ELR (cell line): ENCODE measurements around the gene NKAIN2.

Source experiments
- DNase-seq: peaks from one replicate; pipeline ENCODE4 v3.0.0-alpha.2; 2015; ENCODE audit warnings: low read depth

The NKAIN2 gene

GRCh38 chr6:124757560-124757959 lies 953.9 kb downstream of the NKAIN2 start:
- no peak for DNase-seq

- DNase-seq = no peak
These were observed 955.0 kb downstream of the NKAIN2 start for GRCh38 chr6:124758663-124759062.

- DNase-seq = no peak
These were observed 961.6 kb downstream of the NKAIN2 start for GRCh38 chr6:124765280-124765679.

- no peak for DNase-seq
These were observed 964.6 kb downstream of the NKAIN2 start for GRCh38 chr6:124768224-124768623.

GRCh38 chr6:124769811-124770544 lies 966.3 kb downstream of the NKAIN2 start:
- no peak for DNase-seq

GRCh38 chr6:124770784-124771183 lies 967.1 kb downstream of the NKAIN2 start:
- DNase-seq = no peak

GRCh38 chr6:124772733-124773319 lies 969.2 kb downstream of the NKAIN2 start:
- DNase-seq = no peak

- no peak for DNase-seq
These were observed 971.5 kb downstream of the NKAIN2 start for GRCh38 chr6:124775121-124775520.

GRCh38 chr6:124777863-124778262 lies 974.2 kb downstream of the NKAIN2 start:
- no peak for DNase-seq

GRCh38 chr6:124780623-124781022 lies 977.0 kb downstream of the NKAIN2 start:
- DNase-seq = no peak

GRCh38 chr6:124783344-124783743 lies 979.7 kb downstream of the NKAIN2 start:
- no peak for DNase-seq

GRCh38 chr6:124791156-124791555 lies 987.5 kb downstream of the NKAIN2 start:
- DNase-seq = no peak

- DNase-seq = no peak
These were observed 988.7 kb downstream of the NKAIN2 start for GRCh38 chr6:124792386-124792785.

- DNase-seq = no peak
These were observed 989.7 kb downstream of the NKAIN2 start for GRCh38 chr6:124793398-124793797.

- peak; percentile 8 for DNase-seq
These were observed 992.2 kb downstream of the NKAIN2 start for GRCh38 chr6:124795643-124796463.

GRCh38 chr6:124796464-124796970 lies 992.9 kb downstream of the NKAIN2 start:
- no peak for DNase-seq

- DNase-seq = no peak
These were observed 993.6 kb downstream of the NKAIN2 start for GRCh38 chr6:124797224-124797623.

- no peak for DNase-seq
These were observed 995.4 kb downstream of the NKAIN2 start for GRCh38 chr6:124798942-124799496.

GRCh38 chr6:124799638-124800037 lies 996.0 kb downstream of the NKAIN2 start:
- DNase-seq = no peak

GRCh38 chr6:124800222-124800621 lies 996.6 kb downstream of the NKAIN2 start:
- DNase-seq = no peak

- no peak for DNase-seq
These were observed 1008.4 kb downstream of the NKAIN2 start for GRCh38 chr6:124812067-124812466.

GRCh38 chr6:124819346-124819745 lies 1015.7 kb downstream of the NKAIN2 start:
- no peak for DNase-seq
